K562 (cell line): ENCODE measurements around the gene NHS. TPM values are rescaled to one million over a fixed set of nuclear protein-coding genes. Genes with fewer than 3 reads are reported as not detected.

Experiments
- AFF1 ChIP-seq, 2 experiments: fragments of 450-650 bp; IDR thresholded peaks; 2 replicates each; pipeline ENCODE4 v1.6.1; 2018; ENCODE audit warnings: mild to moderate bottlenecking in 2 of 2, low read depth in 1 of 2; ENCODE audit not compliant: partially characterized antibody in 2 of 2
- FIP1L1 ChIP-seq: fragments of 200-400 bp; formaldehyde crosslinking; IDR thresholded peaks from 2 replicates; pipeline ENCODE4 v1.6.1; 2018; ENCODE audit warnings: mild to moderate bottlenecking, low read depth, low read length; ENCODE audit not compliant: poor library complexity, severe bottlenecking
- IRF2 ChIP-seq: sonication (generic); formaldehyde crosslinking; IDR thresholded peaks from 2 replicates; pipeline ENCODE4 v1.8.1; 2022; ENCODE audit warnings: mild to moderate bottlenecking, missing genetic modification reagents
- PCBP1 ChIP-seq: fragments of 200-400 bp; formaldehyde crosslinking; IDR thresholded peaks from 2 replicates; pipeline ENCODE4 v1.6.1; 2018; ENCODE audit warnings: mild to moderate bottlenecking, low read depth, low read length; ENCODE audit not compliant: poor library complexity, severe bottlenecking
- SNRNP70 ChIP-seq: fragments of 200-400 bp; formaldehyde crosslinking; optimal IDR thresholded peaks from 2 replicates; pipeline ENCODE3; 2017; ENCODE audit warnings: low read depth, low read length
- ZBTB33 ChIP-seq: sonication (generic); formaldehyde crosslinking; IDR thresholded peaks from 2 replicates; pipeline ENCODE4 v1.8.1; 2023; ENCODE audit warnings: mild to moderate bottlenecking, missing genetic modification reagents
- ZZZ3 ChIP-seq: fragments of 450-650 bp; IDR thresholded peaks from 2 replicates; pipeline ENCODE4 v1.6.1; 2016; ENCODE audit warnings: antibody characterized with exemption, mild to moderate bottlenecking, moderate library complexity
- polyA plus RNA-seq, 8 experiments: library from polyadenylated mRNA; depleted of rRNA in 4 of 8; stranded (reverse) in 5 of 8; unstranded in 3 of 8; fragments of >200 nt; fragmentation: Nextera tagmentation in 2 of 8; fragmentation: Illumina TruSeq in 1 of 8; extraction: Ambion mirVana in 2 of 8; extraction: Trizol in 1 of 8; gene quantifications; 2 replicates each; pipeline versions ENCODE4 v1.2.1 to v1.2.3, GENCODE V29; 2011 to 2014; ENCODE audit warnings: inconsistent platforms in 1 of 8, missing spikeins in 1 of 8
- total RNA-seq, 7 experiments: library from RNA; depleted of rRNA in 6 of 7; stranded (reverse); fragments of >200 nt in 6 of 7; fragmentation: Illumina TruSeq in 2 of 7; extraction: Trizol in 2 of 7; gene quantifications; 2 replicates each; pipeline versions ENCODE4 v1.2.1 to v1.2.3, GENCODE V29; 2011 to 2021; ENCODE audit warnings: low replicate concordance in 1 of 7

The NHS gene
- total and polyA plus RNA-seq, 9 of the 15 experiments (the other 6 are each of a cell fraction or from before 2014, with no cell fraction given) = 0.02 TPM; not detected in 8

- TF ChIP-seq AFF1 (IDR thresholded peaks at IDR 0.05; ENCODE audit: low read depth in 1 of 2, partially characterized antibody in 2 of 2) (no peak), ZZZ3 (no peak), ZBTB33 (CRISPR knock-in tag) (no peak), PCBP1 (no peak), FIP1L1 (no peak), IRF2 (CRISPR knock-in tag) (no peak), SNRNP70 (no peak)
These were observed 67.9 kb downstream of the NHS start (continued) for GRCh38 chrX:17442898-17443297.
